HG02973 (cell line): ENCODE results near the gene HIPK2.
A peak's percentile ranks its signal among the peaks of the same experiment; 100 is the strongest.

Experiments used
- ATAC-seq: cut with Tn5 transposase; IDR thresholded peaks from one replicate; pipeline ENCODE4 v1.9.1; 2021; ENCODE audit warnings: moderate library complexity; ENCODE audit not compliant: unreplicated experiment

The HIPK2 gene

GRCh38 chr7:139783647-139784385 is 6.0 kb upstream of the HIPK2 start:
- no peak for ATAC-seq

GRCh38 chr7:139782932-139783331 is 5.1 kb upstream of the HIPK2 start:
- no peak for ATAC-seq

- peak; percentile 18 for ATAC-seq
Measured at GRCh38 chr7:139777133-139777891, 486 bp downstream of the HIPK2 start.

GRCh38 chr7:139776486-139777132 is 1.2 kb downstream of the HIPK2 start:
- ATAC-seq = no peak

GRCh38 chr7:139775829-139776266 is 1.9 kb downstream of the HIPK2 start:
- peak; percentile 40 for ATAC-seq

DNA sequence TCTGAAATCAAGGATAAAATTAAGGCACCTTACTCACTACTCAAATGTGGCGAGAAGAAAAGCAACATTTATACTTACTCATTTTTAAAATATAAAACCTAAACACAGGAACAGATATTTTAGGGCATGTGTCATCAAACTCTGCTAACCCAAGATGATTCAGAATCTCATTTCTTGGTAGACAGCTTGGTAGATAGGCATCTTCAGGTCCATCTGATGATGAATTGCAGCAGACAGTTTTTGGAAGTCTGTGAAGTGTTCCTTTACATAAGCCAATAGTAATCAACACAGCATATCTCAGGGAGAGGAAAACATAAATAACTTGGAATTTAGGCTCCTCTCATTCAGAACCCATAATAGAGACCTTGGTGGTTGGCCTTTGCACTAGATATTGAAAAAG is 3.4 kb downstream of the HIPK2 start:
- ATAC-seq = no peak

- no peak for ATAC-seq
Measured at GRCh38 chr7:139773371-139773770, 4.4 kb downstream of the HIPK2 start.

DNA sequence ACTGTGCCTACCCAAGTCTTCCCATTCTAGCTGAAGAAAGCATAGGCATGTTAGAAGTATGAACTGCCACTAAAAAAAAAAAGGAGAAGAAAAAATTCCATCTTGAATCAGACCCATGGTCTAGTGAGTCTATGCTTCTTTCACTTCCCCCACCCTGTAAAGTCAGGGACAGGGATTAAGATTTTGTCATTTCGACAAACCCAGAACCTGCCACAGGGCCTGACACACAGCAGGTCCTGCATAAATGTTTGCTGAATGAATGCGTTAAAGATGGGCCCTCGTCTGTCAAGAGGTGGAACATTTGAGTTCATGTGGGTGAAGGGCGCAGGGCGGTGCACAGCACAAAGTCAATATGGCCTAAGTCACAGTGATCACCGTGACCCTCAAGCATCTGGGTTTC is 4.9 kb downstream of the HIPK2 start:
- no peak for ATAC-seq

DNA sequence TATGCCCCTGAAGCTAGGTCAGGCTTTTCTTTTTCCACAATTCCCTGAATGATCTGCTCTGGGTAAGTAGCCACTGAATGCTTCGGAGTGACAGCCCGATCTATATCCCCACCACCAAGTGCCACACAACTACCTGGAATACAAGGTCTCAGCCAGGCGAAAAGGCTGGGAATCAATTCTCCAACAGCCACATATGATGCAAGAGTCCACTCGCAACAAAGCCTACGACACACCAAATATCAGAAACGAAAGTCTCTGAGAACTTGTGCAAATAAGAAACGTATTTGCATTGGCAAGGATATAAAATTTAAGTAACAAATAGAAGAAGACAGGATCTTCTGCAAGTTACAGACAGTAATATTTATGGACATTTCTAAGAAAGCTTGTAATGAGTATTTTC is 5.7 kb downstream of the HIPK2 start:
- ATAC-seq = no peak

GRCh38 chr7:139771001-139771956 is 6.5 kb downstream of the HIPK2 start:
- no peak for ATAC-seq

DNA sequence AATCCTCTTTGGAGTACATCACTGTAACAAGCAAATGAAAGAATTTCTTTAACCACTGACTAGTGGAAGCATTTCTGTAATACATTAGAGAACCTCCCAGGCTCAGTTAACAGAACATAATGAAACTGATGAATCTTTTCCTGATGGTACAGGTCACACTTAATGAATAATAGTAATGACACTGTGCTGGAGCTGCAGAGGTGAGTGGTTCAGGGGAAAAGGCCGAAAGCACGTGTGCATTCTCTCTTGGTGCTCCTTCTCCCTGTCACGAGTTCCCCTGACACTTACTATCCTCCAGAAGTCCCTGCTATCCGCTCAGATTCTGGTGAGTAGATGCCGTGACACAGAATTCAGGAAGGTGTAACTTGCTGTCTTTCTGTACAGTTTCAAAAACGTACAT is 8.0 kb downstream of the HIPK2 start:
- ATAC-seq = no peak

GRCh38 chr7:139769066-139769465 is 8.7 kb downstream of the HIPK2 start:
- ATAC-seq = no peak

DNA sequence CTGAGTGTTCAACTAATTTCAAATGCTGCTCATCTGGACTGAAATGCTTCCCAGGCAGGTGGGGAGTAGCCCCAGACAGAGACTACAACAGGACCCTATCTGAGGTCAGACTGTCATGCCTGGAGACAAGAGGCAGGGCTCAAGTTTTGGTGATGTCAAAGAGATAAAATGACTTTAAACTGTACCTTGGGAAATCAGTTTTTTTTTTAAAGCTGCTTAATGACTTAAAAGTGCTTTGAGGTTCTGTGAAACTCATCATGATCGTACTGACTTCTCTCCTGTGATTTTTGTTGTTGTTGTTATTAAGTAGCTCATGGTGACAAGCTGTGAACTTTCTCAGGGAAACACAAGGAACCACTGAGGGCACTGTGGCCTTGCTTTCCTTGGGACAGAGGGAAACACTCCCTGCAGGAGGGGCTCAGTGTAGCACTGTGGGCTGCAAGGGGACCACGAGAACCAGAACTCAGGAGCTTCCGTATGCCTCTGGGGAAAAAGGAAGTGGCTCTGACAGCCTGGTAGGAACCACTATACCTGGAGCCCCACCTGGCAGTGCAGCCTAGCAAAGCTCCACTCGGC is 9.5 kb downstream of the HIPK2 start:
- no peak for ATAC-seq

- peak; percentile 84 for ATAC-seq
Measured at GRCh38 chr7:139767561-139767982, 10.2 kb downstream of the HIPK2 start.

GRCh38 chr7:139765143-139765542 is 12.7 kb downstream of the HIPK2 start:
- no peak for ATAC-seq

- no peak for ATAC-seq
Measured at GRCh38 chr7:139763330-139763729, 14.5 kb downstream of the HIPK2 start.

- ATAC-seq = no peak
Measured at GRCh38 chr7:139762886-139763285, 14.9 kb downstream of the HIPK2 start.

GRCh38 chr7:139758388-139758787 is 19.4 kb downstream of the HIPK2 start:
- ATAC-seq = no peak

DNA sequence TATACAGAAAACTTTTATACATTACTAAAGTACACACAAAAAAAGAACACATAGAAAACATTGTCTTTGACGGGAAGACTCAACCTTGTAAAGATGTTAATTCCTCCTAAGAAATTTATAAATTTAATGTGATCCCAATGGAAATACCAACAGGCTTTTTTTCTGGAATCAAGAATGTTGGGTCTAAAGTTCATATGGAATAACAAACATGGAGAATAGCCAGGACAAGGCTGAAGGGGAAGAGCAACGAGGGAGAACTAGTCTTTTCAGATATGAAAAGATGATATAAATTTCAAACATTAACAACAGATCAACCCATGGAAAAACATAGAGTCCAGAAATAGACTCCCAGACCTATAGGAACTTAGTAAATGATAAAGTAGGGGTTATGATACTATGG is 19.8 kb downstream of the HIPK2 start:
- no peak for ATAC-seq

DNA sequence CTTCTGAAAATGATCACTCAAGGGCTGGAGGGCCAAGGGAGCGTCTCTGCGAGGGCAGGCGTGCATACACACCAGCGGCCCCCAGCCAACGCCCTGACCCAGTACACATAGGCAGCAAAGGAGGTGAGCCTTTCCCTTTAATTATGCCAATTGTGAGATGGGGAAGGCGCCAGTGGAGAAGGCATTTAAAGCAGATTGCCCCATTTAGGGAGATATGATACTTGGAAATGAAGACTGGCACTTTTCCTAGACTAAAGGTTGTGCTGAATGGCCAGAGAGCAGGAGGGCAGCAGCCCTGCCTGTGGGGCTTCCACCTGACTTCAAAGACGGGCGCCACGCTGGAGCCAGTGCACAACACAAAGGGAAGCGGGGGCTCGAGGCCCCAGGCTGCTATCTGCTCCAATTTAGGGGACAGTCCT is 24.1 kb downstream of the HIPK2 start:
- ATAC-seq = no peak
